Jurkat, Clone E6-1 (cell line): ENCODE measurements around the gene FIBCD1.

Experiments
- DNase-seq: peaks from one replicate; pipeline ENCODE4 v3.0.0-alpha.2; 2011; ENCODE audit warnings: low read depth, low spot score
- H3K4me3 ChIP-seq: 2 replicates; pipeline ENCODE4 v1.5.1; 2011; ENCODE audit warnings: mild to moderate bottlenecking, low read length, control low read depth, moderate library complexity

FIBCD1 gene

GRCh38 chr9:130975932-130976841 is 37.1 kb upstream of the FIBCD1 start:
- no peak overlapping the region for H3K4me3 ChIP-seq
- no peak for DNase-seq

- H3K4me3 ChIP-seq = no peak overlapping the region
- DNase-seq = no peak
These were observed 36.1 kb upstream of the FIBCD1 start for GRCh38 chr9:130975156-130975555.

- no peak overlapping the region for H3K4me3 ChIP-seq
These were observed 35.6 kb upstream of the FIBCD1 start for GRCh38 chr9:130974697-130975096.

GRCh38 chr9:130973686-130974281 is 34.7 kb upstream of the FIBCD1 start:
- DNase-seq = no peak
- no peak overlapping the region for H3K4me3 ChIP-seq

More at GRCh38 chr9:130974697-130975096, 35.6 kb upstream of the FIBCD1 start:
- no peak for DNase-seq

- no peak for DNase-seq
- H3K4me3 ChIP-seq = no peak overlapping the region
These were observed 34.1 kb upstream of the FIBCD1 start for GRCh38 chr9:130972957-130973685.

- DNase-seq = no peak
- no peak overlapping the region for H3K4me3 ChIP-seq
These were observed 33.4 kb upstream of the FIBCD1 start for GRCh38 chr9:130972277-130972956.

- no peak overlapping the region for H3K4me3 ChIP-seq
- no peak for DNase-seq
These were observed 32.3 kb upstream of the FIBCD1 start for GRCh38 chr9:130971294-130971849.

- DNase-seq = no peak
- no peak overlapping the region for H3K4me3 ChIP-seq
These were observed 31.8 kb upstream of the FIBCD1 start for GRCh38 chr9:130970855-130971254.

- DNase-seq = no peak
- H3K4me3 ChIP-seq = no peak overlapping the region
These were observed 31.0 kb upstream of the FIBCD1 start for GRCh38 chr9:130970052-130970451.

GRCh38 chr9:130965680-130966079 is 26.6 kb upstream of the FIBCD1 start:
- no peak for DNase-seq
- H3K4me3 ChIP-seq = no peak overlapping the region

- DNase-seq = no peak
- H3K4me3 ChIP-seq = no peak overlapping the region
These were observed 24.9 kb upstream of the FIBCD1 start for GRCh38 chr9:130963916-130964315.

GRCh38 chr9:130963337-130963908 is 24.4 kb upstream of the FIBCD1 start:
- no peak for DNase-seq
- no peak overlapping the region for H3K4me3 ChIP-seq

GRCh38 chr9:130962418-130963316 is 23.6 kb upstream of the FIBCD1 start:
- no peak overlapping the region for H3K4me3 ChIP-seq
- no peak for DNase-seq

GRCh38 chr9:130961511-130962300 is 22.7 kb upstream of the FIBCD1 start:
- DNase-seq = no peak
- no peak overlapping the region for H3K4me3 ChIP-seq

GRCh38 chr9:130960522-130961378 is 21.7 kb upstream of the FIBCD1 start:
- H3K4me3 ChIP-seq = no peak overlapping the region
- no peak for DNase-seq

- DNase-seq = no peak
- no peak overlapping the region for H3K4me3 ChIP-seq
These were observed 20.8 kb upstream of the FIBCD1 start for GRCh38 chr9:130959809-130960334.
